ENCODE results near the gene PLCG1.

Gene PLCG1

GRCh38 chr20:41202426-41202825 is 65.1 kb downstream of the PLCG1 start:
- in situ Hi-C loops (cut with MboI; ENCODE audit: low sequenced_read_pairs) = no loop called here

GRCh38 chr20:41203660-41204059 is 66.3 kb downstream of the PLCG1 start:
- in situ Hi-C loops (cut with MboI; ENCODE audit: low sequenced_read_pairs) = no loop called here

- in situ Hi-C loops (cut with MboI; ENCODE audit: low sequenced_read_pairs) = no loop called here
Measured at GRCh38 chr20:41204304-41205265, 67.2 kb downstream of the PLCG1 start.

GRCh38 chr20:41205313-41205712 is 68.0 kb downstream of the PLCG1 start:
- in situ Hi-C loops (cut with MboI; ENCODE audit: low sequenced_read_pairs) = no loop called here

GRCh38 chr20:41213150-41213820 is 75.9 kb downstream of the PLCG1 start:
- in situ Hi-C loops (cut with MboI; ENCODE audit: low sequenced_read_pairs) = no loop called here

GRCh38 chr20:41214202-41214601 is 76.9 kb downstream of the PLCG1 start:
- in situ Hi-C loops (cut with MboI; ENCODE audit: low sequenced_read_pairs) = no loop called here

GRCh38 chr20:41214666-41215065 is 77.3 kb downstream of the PLCG1 start:
- in situ Hi-C loops (cut with MboI; ENCODE audit: low sequenced_read_pairs) = no loop called here

GRCh38 chr20:41217422-41217821 is 80.1 kb downstream of the PLCG1 start:
- in situ Hi-C loops (cut with MboI; ENCODE audit: low sequenced_read_pairs) = no loop called here

GRCh38 chr20:41218466-41218865 is 81.1 kb downstream of the PLCG1 start:
- in situ Hi-C loops (cut with MboI; ENCODE audit: low sequenced_read_pairs) = no loop called here

GRCh38 chr20:41219824-41220223 is 82.5 kb downstream of the PLCG1 start:
- in situ Hi-C loops (cut with MboI; ENCODE audit: low sequenced_read_pairs) = no loop called here

GRCh38 chr20:41221614-41222218 is 84.4 kb downstream of the PLCG1 start:
- in situ Hi-C loops (cut with MboI; ENCODE audit: low sequenced_read_pairs) = no loop called here

- in situ Hi-C loops (cut with MboI; ENCODE audit: low sequenced_read_pairs) = no loop called here
Measured at GRCh38 chr20:41222296-41222695, 85.0 kb downstream of the PLCG1 start.

GRCh38 chr20:41222703-41223102 is 85.4 kb downstream of the PLCG1 start:
- in situ Hi-C loops (cut with MboI; ENCODE audit: low sequenced_read_pairs) = no loop called here

GRCh38 chr20:41223112-41223511 is 85.8 kb downstream of the PLCG1 start:
- in situ Hi-C loops (cut with MboI; ENCODE audit: low sequenced_read_pairs) = no loop called here

- in situ Hi-C loops (cut with MboI; ENCODE audit: low sequenced_read_pairs) = no loop called here
Measured at GRCh38 chr20:41224281-41224680, 86.9 kb downstream of the PLCG1 start.

- in situ Hi-C loops (cut with MboI; ENCODE audit: low sequenced_read_pairs) = no loop called here
Measured at GRCh38 chr20:41225091-41225490, 87.7 kb downstream of the PLCG1 start.

- in situ Hi-C loops (cut with MboI; ENCODE audit: low sequenced_read_pairs) = no loop called here
Measured at GRCh38 chr20:41226426-41226825, 89.1 kb downstream of the PLCG1 start.

All from HL-60/S4 (cell line).